Measurements from ENCODE around the gene HOXC6.
"Not testable (repeated sequence)": the region's sequence is repeated elsewhere in the genome, so short reads cannot be mapped to it uniquely, and the experiment has no call there.

Gene HOXC6

DNA sequence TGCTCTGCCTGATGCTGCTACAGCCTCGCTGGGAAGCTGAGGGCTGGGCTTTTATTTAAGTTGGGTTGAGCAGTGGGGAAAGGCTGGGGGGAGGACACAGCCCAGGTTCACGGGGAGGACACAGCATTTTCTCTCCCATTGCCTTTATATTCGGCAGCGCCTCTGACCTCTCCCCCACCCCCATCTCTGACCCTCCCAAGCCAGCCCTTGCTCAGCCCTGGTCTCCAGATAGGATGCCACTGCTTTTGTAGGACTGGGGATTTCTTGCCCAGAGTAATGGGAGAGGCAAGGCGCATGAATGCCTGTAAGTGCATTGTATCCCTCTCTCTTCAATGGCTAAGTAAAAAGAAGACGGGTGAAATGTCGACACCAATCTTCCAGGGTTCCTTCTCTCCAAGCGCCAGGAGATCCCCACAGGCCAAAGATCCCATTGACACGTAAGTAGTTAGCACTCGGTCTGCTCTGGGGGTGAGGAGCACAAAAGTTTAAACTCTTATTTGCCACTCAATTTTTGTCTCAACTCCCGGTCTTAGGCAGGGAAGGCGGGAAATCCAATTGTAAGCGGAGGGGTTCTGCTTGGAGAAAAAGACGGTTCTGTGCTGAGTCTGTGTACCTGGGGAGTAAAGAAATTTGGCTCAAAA lies 30.0 kb downstream of the HOXC6 start:
- no peak for DNase-seq (ENCODE audit: low read depth)

DNA sequence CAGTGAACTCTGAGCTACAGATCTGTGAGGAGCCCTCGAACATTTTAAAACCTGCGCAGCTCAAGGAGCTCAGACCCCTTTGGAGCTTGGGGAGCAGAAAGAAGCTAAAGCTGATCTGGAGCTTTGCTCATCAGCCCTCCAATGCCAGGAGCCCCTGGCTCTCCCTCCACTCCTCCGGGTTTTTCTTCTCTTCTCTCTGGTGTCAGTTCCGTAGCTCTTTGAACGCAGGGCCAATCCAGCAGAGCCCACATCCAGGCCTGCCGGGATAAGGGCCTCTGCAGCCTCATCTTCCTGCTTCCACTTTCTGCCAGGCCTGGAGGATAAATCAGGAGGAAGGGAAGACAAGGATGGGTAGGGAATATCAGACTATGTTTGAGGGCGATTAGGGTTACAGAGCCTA lies 31.4 kb downstream of the HOXC6 start:
- DNase-seq (ENCODE audit: low read depth), result no peak

DNA sequence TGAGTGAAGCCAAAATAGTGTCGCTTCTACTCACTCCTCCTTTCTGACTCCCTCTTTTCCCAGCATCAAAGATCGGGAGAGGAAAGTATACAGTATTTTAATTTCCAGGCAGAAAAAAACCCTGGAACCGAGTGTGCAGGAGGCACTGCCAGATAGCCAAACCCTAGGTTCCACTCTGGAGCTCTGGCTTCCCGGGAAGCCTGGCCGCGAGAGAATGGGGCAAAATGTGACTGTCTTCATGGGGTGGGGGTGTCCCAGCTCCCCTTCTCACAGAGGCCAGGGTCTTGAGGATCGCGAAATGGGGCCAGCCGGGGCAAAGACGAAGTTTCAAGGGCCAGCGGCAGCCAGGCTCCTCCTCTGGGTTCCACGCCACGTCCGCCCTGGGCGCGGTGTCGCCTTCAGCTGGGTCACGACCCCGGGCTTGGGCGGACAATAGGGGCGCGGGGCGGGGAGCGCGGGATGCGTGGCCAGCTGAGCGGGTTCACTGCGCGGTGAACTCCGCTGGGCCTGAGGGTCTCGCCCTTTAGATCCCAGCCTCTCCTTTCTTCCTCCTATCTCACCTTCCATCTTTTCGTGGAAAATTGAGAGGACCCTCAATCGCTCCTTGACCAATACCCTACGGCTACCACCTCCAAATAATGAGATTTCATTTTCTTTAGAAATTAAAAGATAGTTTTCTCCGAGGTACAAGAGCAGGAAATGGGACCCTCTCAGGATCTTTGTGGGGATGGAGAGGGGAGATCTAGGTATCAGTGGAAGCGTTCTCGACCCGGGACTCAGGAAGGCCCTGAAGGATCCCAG lies 32.1 kb downstream of the HOXC6 start:
- no peak for DNase-seq (ENCODE audit: low read depth)

DNA sequence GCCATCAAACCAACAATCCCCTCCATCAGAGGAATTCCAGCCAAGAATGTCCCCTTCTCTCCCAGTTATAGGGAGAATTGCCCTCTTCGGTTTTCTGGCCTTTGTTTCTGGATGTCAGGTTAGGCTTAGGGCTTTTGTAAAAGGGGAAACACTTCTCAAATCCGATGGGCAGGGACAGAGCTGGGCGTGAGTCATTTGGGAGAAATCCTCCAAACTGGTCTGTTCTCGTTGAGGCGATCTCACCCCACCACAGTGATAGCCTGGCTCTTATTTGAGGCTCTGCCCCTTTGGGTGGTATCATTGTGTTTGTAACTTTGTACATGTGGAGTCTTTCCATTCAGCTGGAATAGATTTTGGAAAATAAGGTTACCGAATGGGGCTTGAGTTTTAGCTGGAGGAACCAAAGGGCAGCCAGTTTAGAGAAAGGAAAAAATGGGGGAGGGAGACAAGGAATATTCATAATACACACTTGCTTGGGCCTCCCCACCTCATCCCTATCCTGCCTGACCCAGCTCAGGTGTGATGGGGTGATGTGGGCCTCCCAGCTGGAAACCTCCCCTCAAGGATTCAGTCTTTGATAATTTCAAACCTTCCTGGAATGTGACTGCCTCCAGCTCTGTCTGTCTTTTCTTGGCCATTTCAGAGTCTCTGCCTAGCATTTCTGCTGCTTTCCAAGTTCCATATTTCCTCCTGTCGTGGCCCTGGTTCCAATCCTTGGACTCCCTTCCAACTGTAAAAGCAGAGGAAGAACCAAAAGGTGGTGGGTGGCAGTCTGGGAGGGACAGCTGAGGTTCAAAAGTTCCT lies 32.9 kb downstream of the HOXC6 start:
- DNase-seq (ENCODE audit: low read depth), result no peak

DNA sequence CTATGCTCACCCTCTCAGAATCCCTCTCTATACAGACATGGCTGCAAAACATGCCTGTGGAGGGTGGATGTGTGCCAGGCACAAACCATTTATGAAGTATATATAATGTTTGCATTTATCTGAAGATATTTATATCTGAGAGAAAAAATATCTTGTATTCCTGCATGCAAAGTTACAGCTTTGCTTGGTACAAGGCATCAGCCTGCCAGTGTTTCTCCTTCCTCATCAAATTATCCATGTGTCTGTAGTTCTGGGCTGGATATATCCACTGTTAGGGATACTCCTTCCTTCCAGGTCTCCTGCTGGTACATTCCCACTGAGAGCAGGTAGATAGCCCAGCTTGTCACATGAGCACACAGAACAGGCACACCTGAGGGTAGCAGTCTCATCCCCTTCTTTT lies 37.4 kb downstream of the HOXC6 start:
- no peak for DNase-seq (ENCODE audit: low read depth)

DNA sequence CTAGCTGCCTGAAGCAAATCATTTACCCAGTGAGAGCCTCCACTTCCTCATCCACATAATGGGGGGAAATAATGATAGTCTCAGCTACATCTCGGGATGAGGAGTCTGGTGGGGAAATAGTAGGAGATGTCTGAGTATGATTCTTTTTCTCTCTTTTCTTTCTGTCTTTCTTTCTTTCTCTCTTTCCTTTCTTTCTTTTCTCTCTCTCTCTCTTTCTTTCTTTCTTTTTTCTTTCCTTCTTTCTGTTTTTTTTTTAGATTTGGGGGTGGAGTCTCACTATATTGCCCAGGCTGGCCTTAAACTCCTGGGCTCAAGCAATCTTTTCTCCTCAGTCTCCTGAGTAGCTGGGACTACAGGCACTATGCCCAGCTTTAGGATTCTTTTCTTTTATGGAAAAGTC lies 38.2 kb downstream of the HOXC6 start:
- DNase-seq (ENCODE audit: low read depth), result no peak

DNA sequence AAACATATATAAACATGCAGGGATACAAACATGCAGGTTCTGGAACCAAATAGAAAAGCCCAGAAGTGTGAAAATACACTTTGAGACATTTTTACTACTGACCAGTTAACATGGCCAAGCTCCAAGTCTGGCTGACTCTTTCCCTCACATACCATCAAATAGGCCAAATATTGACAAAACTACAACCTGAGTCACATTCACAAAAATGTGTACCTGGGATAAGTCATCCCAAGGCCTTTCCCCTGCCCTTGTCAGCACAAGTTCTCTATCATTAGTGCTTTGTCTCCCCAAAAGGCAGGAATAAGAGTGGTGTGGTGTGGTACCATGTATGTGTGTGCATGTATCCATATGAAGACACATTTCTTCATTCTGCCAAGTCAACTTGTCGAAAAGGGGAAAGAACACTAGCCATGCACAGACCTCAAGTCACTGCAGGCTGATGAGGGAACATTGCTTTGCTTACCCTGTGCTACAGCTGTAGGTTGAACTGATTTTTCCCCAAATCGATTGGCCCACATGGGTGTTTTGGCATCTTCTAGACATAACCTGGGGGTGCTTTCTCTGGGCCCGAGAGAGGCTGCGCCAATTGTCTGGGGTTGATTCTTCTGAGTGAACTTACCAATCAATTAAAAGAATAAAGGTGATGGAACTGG lies 40.3 kb downstream of the HOXC6 start:
- DNase-seq (ENCODE audit: low read depth), result no peak

DNA sequence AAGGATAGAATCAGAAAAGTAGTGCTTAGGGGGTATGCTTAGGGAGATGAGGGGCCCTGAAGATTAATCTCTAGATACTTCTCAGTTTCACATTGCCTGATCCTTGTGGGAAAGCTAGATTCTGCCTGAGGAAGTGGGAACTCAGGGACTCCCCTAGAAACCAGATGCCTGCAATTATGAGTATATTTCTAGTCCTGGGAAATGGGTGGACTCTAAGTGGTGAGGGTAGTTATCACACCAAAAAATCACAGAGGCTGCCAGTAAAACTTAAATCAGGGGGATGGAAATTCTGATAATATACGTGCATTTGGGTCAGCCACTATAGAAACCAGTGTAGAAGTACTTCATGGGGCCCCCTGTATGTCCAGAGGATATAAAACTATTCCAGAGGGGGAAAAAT lies 43.7 kb downstream of the HOXC6 start:
- no peak for DNase-seq (ENCODE audit: low read depth)

DNA sequence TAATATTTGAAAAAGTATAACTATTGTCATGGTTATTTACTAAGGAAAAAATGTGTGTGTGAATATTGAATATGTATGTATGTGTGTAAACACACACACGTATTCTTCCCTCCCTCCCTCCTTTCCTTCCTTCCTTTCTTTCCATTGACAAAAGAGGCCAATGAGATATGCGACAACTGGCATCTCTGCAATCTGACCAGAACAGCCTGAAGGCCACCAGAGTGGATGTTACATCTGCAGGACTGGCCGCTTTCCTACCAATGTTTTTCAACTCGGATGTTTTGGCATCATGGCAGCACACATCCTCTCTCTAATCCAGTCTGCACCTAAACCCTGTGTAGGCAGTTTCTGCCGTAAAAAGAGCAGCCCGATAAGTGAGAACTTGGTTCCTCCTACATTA lies 46.1 kb downstream of the HOXC6 start:
- DNase-seq (ENCODE audit: low read depth), result no peak

DNA sequence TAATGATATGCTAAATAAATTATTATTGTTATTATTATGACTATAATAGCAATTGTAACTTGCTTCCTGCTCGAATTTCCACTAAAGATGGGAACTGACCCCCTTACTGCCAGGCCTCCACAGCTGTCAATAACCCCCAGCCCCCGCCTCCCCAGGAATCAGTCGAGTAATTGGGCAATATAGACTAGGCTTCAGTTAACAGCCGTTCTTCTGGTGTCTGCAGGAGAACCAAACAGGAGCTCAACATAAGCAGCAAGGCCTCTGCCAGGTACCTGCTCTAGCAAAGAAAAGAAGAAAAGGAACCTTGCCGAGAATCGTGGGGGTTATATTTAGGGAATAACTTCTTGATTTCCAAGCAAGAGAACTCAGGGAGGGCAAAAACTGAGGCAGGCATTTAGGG lies 47.2 kb downstream of the HOXC6 start:
- no peak for DNase-seq (ENCODE audit: low read depth)

DNA sequence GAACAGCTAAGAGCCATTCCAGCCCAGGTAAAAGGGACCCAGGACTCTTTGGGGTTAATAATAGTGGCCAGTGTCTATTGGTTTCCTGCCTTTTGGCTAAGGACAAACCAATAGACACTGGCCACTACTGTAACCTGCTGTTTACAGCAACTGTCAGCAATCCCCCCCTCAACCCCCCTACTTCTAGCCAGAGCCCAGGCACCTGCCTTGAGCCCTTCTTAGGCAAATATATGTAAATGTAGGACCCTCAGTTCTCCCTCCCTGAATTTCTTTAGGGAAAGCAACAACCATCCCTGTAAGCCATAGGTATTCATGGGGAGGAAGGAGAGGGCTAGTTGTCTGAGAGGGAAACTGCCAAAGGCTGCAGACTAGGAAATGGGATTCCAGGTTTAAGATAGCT lies 47.7 kb downstream of the HOXC6 start:
- DNase-seq (ENCODE audit: low read depth), result no peak

DNA sequence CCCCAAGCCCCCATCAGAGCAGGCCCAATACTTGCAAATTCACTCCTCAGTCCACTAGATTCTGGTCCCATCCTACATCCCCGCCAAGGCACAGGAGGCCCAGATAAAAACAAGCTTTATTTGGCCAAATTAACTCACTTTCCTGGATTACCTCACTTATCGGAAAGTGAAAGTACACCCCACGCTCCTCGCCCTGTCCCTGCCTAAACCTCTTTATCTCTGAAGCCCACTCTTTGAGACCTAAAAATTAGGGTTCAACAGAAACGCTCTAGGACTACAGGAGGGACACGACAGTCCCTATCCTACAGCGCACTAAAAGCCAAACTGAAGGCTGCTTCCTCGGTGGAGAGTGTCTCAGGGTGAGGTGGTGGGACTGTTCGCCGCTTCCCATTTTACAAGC lies 49.6 kb downstream of the HOXC6 start:
- not testable (repeated sequence) for DNase-seq (ENCODE audit: low read depth)

DNA sequence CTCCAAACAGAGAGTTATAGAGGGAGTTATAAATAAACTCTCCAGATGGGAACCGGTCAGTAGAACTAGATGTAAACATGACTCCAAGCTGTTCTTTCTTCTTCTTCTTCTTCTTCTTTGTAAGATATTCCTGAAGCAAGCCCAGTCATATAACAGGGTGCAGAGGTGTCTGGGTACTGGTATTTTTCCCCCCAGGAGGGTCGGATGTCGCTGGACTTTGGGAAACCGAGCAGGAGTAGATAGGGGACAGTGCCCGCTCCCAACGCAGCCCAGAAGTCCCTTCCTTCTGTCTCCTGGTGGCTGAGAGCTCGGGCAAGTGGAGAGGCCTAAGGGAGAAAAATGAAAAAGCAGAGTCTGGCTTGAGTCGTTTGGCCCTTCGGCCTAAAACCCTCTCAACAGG lies 50.9 kb downstream of the HOXC6 start:
- DNase-seq (ENCODE audit: low read depth), result not testable (repeated sequence)

Data from T-helper 22 cell (primary cell).